K562 (cell line): Measurements from ENCODE around the gene IGDCC3. TPM values are rescaled to one million over a fixed set of nuclear protein-coding genes. Genes with fewer than 3 reads are reported as not detected.

ENCODE experiments used
- ATAC-seq: fragments of 200-7000 bp; cut with Tn5 transposase; 3 replicates; pipeline ENCODE4 v1.9.1; 2020; ENCODE audit warnings: moderate library complexity
- BruUV-seq: library from RNA; stranded (reverse); fragments of 400-500 nt; replicated peaks from 2 replicates; lab custom pipeline; 2021; lab: Mats Ljungman, UMichigan
- CTCF ChIA-PET: fragments of 300-600 bp; formaldehyde crosslinking; extraction: SDS; loops from one replicate; lab custom pipeline; 2021; ENCODE audit warnings: low intra/inter-chr PET ratio; lab: Yijun Ruan, JAX
- POLR2A ChIA-PET: fragments of 300-600, 350-650 bp; sonication (Branson Sonifier 250); formaldehyde crosslinking; extraction: SDS; loops from one replicate; lab custom pipeline; 2021; ENCODE audit warnings: antibody characterized with exemption, inconsistent platforms; lab: Yijun Ruan, JAX
- DNase-seq, 4 experiments: peaks; one replicate each; pipeline versions ENCODE4 v3.0.0 to v3.0.0-alpha.2; 2011 to 2018; ENCODE audit warnings: low spot score in 3 of 4, mixed read lengths in 3 of 4; ENCODE audit errors: extremely low read depth in 1 of 4
- FAIRE-seq: peaks from 2 replicates; lab custom pipeline; 2011; peaks lifted over from hg19 to GRCh38; lab: Jason Lieb, UNC
- H2AFZ ChIP-seq: 2 replicates; pipeline ENCODE4 v1.6.0; 2011; ENCODE audit warnings: low read depth, low read length, control low read depth, inconsistent platforms
- H3K27ac ChIP-seq: fragments of 200-600 bp; 3 replicates; pipeline ENCODE4 v1.8.0; 2011; ENCODE audit warnings: low read depth, mild to moderate bottlenecking, control low read depth, inconsistent platforms, low read length, moderate library complexity, mixed read lengths; ENCODE audit errors: extremely low read depth
- H3K27me3 ChIP-seq, 2 experiments: fragments of 300-600 bp in 1 of 2; 2 replicates in 1 of 2; 3 replicates in 1 of 2; pipeline versions ENCODE4 v1.6.0 to v1.8.0; 2011; ENCODE audit warnings: inconsistent platforms in 2 of 2, low read length in 2 of 2, mild to moderate bottlenecking in 1 of 2, mixed read lengths in 1 of 2, moderate library complexity in 1 of 2; ENCODE audit not compliant: control insufficient read depth in 2 of 2, insufficient read depth in 2 of 2
- H3K36me3 ChIP-seq: fragments of 300-600 bp; 3 replicates; pipeline ENCODE4 v1.8.0; 2011; ENCODE audit warnings: mild to moderate bottlenecking, low read length, inconsistent platforms; ENCODE audit not compliant: control insufficient read depth, insufficient read depth
- H3K4me1 ChIP-seq, 2 experiments: fragments of 200-600 bp in 1 of 2; replicated peaks in 1 of 2; 2 replicates in 1 of 2; 3 replicates in 1 of 2; pipeline versions ENCODE4 v1.5.1 to v1.8.0; 2011; ENCODE audit warnings: inconsistent platforms in 2 of 2, low read length in 2 of 2, mild to moderate bottlenecking in 1 of 2, mixed read lengths in 1 of 2, moderate library complexity in 1 of 2; ENCODE audit not compliant: control insufficient read depth in 2 of 2, insufficient read depth in 2 of 2
- H3K4me2 ChIP-seq: 2 replicates; pipeline ENCODE4 v1.6.1; 2011; ENCODE audit warnings: low read length, control low read depth, inconsistent platforms, mixed read lengths; ENCODE audit not compliant: insufficient read depth
- H3K4me3 ChIP-seq: fragments of 200-600 bp; sonication (generic), shearing (Covaris generic); 2 replicates; pipeline ENCODE4 v1.5.1; 2016; ENCODE audit warnings: control low read depth, inconsistent platforms
- H3K79me2 ChIP-seq: fragments of 200-600 bp; 3 replicates; pipeline ENCODE4 v1.8.0; 2011; ENCODE audit warnings: low read length, inconsistent platforms; ENCODE audit not compliant: control insufficient read depth, insufficient read depth
- H3K9ac ChIP-seq, 2 experiments: 2 replicates each; pipeline versions ENCODE4 v1.6.0 to v1.6.1; 2011; ENCODE audit warnings: low read depth in 2 of 2, low read length in 2 of 2, control low read depth in 1 of 2, inconsistent platforms in 1 of 2, mild to moderate bottlenecking in 1 of 2, mixed read lengths in 1 of 2; ENCODE audit not compliant: insufficient read depth in 1 of 2
- H3K9me1 ChIP-seq: one replicate; pipeline ENCODE4 v1.6.0; 2011; ENCODE audit warnings: inconsistent platforms, mild to moderate bottlenecking, low read length, moderate library complexity; ENCODE audit not compliant: control insufficient read depth, insufficient read depth
- H3K9me3 ChIP-seq: replicated peaks from 2 replicates; pipeline ENCODE4 v1.5.1; 2011; ENCODE audit warnings: low read depth, low read length, inconsistent platforms; ENCODE audit not compliant: control insufficient read depth, insufficient read depth
- H4K20me1 ChIP-seq: replicated peaks from 2 replicates; pipeline ENCODE4 v1.6.1; 2011; ENCODE audit warnings: low read length, inconsistent platforms, mixed read lengths; ENCODE audit not compliant: control insufficient read depth, insufficient read depth
- CREB3L1 ChIP-seq: fragments of 450-650 bp; IDR thresholded peaks from 2 replicates; pipeline ENCODE4 v1.6.1; 2014; ENCODE audit warnings: low read depth, mild to moderate bottlenecking, moderate library complexity, borderline replicate concordance
- CREM ChIP-seq: IDR thresholded peaks from 2 replicates; pipeline ENCODE4 v1.6.1; 2014; ENCODE audit warnings: antibody characterized with exemption, low read depth
- ELF1 ChIP-seq: fragments of 200-800 bp; sonication (Bioruptor generic); IDR thresholded peaks from 2 replicates; pipeline ENCODE4 v1.6.1; 2016; ENCODE audit warnings: missing genetic modification characterization, missing compliant biosample characterization
- ETV1 ChIP-seq: fragments of 450-650 bp; conservative IDR thresholded peaks from 2 replicates; pipeline ENCODE4 v1.6.1; 2016; ENCODE audit warnings: missing genetic modification characterization, control low read depth, low read depth, missing compliant biosample characterization
- FOXA1 ChIP-seq: fragments of 450-650 bp; IDR thresholded peaks from 2 replicates; pipeline ENCODE4 v1.6.1; 2016; ENCODE audit warnings: mild to moderate bottlenecking, borderline replicate concordance
- GABPA ChIP-seq: fragments of 200-800 bp; sonication (Bioruptor generic); conservative IDR thresholded peaks from 2 replicates; pipeline ENCODE4 v1.6.1; 2016; ENCODE audit warnings: low read depth, missing genetic modification characterization, missing compliant biosample characterization
- HNRNPH1 ChIP-seq: fragments of 200-400 bp; formaldehyde crosslinking; optimal IDR thresholded peaks from 2 replicates; pipeline ENCODE3; 2017; ENCODE audit warnings: low read depth, mild to moderate bottlenecking, low read length, moderate library complexity
- KAT2B ChIP-seq: IDR thresholded peaks from one replicate; pipeline ENCODE4 v1.6.1; 2012; ENCODE audit warnings: low read depth, mild to moderate bottlenecking, control low read depth, inconsistent platforms, low read length, moderate library complexity
- LEF1 ChIP-seq: fragments of 450-650 bp; IDR thresholded peaks from 2 replicates; pipeline ENCODE4 v1.6.1; 2016; ENCODE audit warnings: mild to moderate bottlenecking
- PKNOX1 ChIP-seq: fragments of 450-650 bp; IDR thresholded peaks from 2 replicates; pipeline ENCODE4 v1.6.1; 2016
- SETDB1 ChIP-seq: IDR thresholded peaks from one replicate; pipeline ENCODE4 v1.6.1; 2012; ENCODE audit warnings: low read length, control low read depth, inconsistent platforms
- SPI1 ChIP-seq: IDR thresholded peaks from 2 replicates; pipeline ENCODE4 v1.6.1; 2011; ENCODE audit warnings: low read depth, low read length, control low read depth, borderline replicate concordance
- USF1 ChIP-seq: sonication (generic); formaldehyde crosslinking; IDR thresholded peaks from 2 replicates; pipeline ENCODE4 v1.9.0; 2022; ENCODE audit warnings: mild to moderate bottlenecking, missing genetic modification reagents
- ZFPM2 ChIP-seq: fragments of 250-450 bp; sonication (Bioruptor Pico); IDR thresholded peaks from 2 replicates; pipeline ENCODE4 v1.5.1; 2022; ENCODE audit warnings: mild to moderate bottlenecking
- ZNF175 ChIP-seq: fragments of 200-800 bp; sonication (Bioruptor generic); IDR thresholded peaks from 2 replicates; pipeline ENCODE4 v1.6.1; 2016; ENCODE audit warnings: low read depth, mild to moderate bottlenecking, missing genetic modification characterization, missing compliant biosample characterization
- WGBS: fragments of 100-300 bp; shearing (Covaris generic); methylation state at CpG from one replicate; pipeline ENCODE4 v1.1.6; 2016; ENCODE audit warnings: low coverage, mixed read lengths; ENCODE audit not compliant: insufficient coverage; ENCODE audit errors: missing lambda C conversion rate; 5-methylcytosine and 5-hydroxymethylcytosine counted together
- in situ Hi-C: fragments of 300-500 bp; cut with MboI; formaldehyde crosslinking; loops from 4 replicates; pipeline ENCODE4 v1.15.0; 2018; ENCODE audit warnings: inconsistent platforms, mixed read lengths
- intact Hi-C: fragments of 100-400 bp; cut with micrococcal nuclease; formaldehyde crosslinking; loops from 2 replicates; pipeline ENCODE4 v1.14.2; 2022
- polyA plus RNA-seq, 8 experiments: library from polyadenylated mRNA; depleted of rRNA in 4 of 8; stranded (reverse) in 5 of 8; unstranded in 3 of 8; fragments of >200 nt; fragmentation: Nextera tagmentation in 2 of 8; fragmentation: Illumina TruSeq in 1 of 8; extraction: Ambion mirVana in 2 of 8; extraction: Trizol in 1 of 8; gene quantifications; 2 replicates each; pipeline versions ENCODE4 v1.2.1 to v1.2.3, GENCODE V29; 2011 to 2014; ENCODE audit warnings: inconsistent platforms in 1 of 8, missing spikeins in 1 of 8
- total RNA-seq, 7 experiments: library from RNA; depleted of rRNA in 6 of 7; stranded (reverse); fragments of >200 nt in 6 of 7; fragmentation: Illumina TruSeq in 2 of 7; extraction: Trizol in 2 of 7; gene quantifications; 2 replicates each; pipeline versions ENCODE4 v1.2.1 to v1.2.3, GENCODE V29; 2011 to 2021; ENCODE audit warnings: low replicate concordance in 1 of 7
- TF ChIP-seq, protein P1 (sequence below), 2 experiments: IDR thresholded peaks in 1 of 2; conservative IDR thresholded peaks in 1 of 2; 2 replicates each; pipeline ENCODE4 v1.6.1; 2016; ENCODE audit warnings: low read depth in 2 of 2, mild to moderate bottlenecking in 1 of 2, missing compliant biosample characterization in 1 of 2, missing genetic modification characterization in 1 of 2, moderate library complexity in 1 of 2

IGDCC3 gene
- total and polyA plus RNA-seq, 9 of the 15 experiments (the other 6 are each of a cell fraction or from before 2014, with no cell fraction given) = not detected

- DNase-seq (peak in 2 of 4 experiments; percentile 53 to 62), FAIRE-seq (peak; percentile 11), ATAC-seq (peak; percentile 85)
- intact Hi-C loops = no loop called here
- Histone ChIP-seq H3K36me3 (no peaks in the 10 kb centered on the region), H3K9ac (0 out of 4 replicates have a peak overlapping the region, but pooled peaks of 1 of the 2 experiments have one; percentile 56), H3K9me1 (no peaks in the 10 kb centered on the region), H3K79me2 (no peaks in the 10 kb centered on the region), H3K4me1 (peaks cover 5 to 12% of the 10 kb centered on the region in 2 experiments), H4K20me1 (0 out of 2 replicates have a peak, but pooled peaks cover 4% of the 10 kb centered on the region), H2AFZ (peak overlapping the region; percentile 57; the same call in 1 of the 2 replicates), H3K27ac (no peak overlapping the region), H3K27me3 (peaks cover 31 to 58% of the 10 kb centered on the region in 2 experiments; a peak in 4 of 5 replicates), H3K9me3 (no peaks in the 10 kb centered on the region), H3K4me2 (no peak overlapping the region; the same call in 1 of the 2 replicates), H3K4me3 (no peak overlapping the region)
- in situ Hi-C loops = no loop called here
- BruUV-seq = no TSS peak
- ChIA-PET CTCF (no interaction called here), POLR2A (interaction anchor here (0.5 to 1.4 kb wide), 3 partner anchors 11 to 35 kb away, joined by 3 to 6 read pairs (median 3); partner anchors contain the start of gene RNU5B-1)
- 0% methylated on average over 5 of the region's 7 CpGs for WGBS
- no peak for TF ChIP-seq HNRNPH1
- 0 out of 2 replicates have a peak, but pooled peaks have one; percentile 2 for TF ChIP-seq USF1
- TF ChIP-seq LEF1 = peak; percentile 24; the same call in 1 of the 2 replicates
- 0 out of 2 replicates have a peak, but pooled peaks have one; percentile 11 for TF ChIP-seq SPI1
- TF ChIP-seq FOXA1 = no peak
- no peak for TF ChIP-seq CREB3L1
- TF ChIP-seq CREM = no peak
- TF ChIP-seq, protein P1, sequence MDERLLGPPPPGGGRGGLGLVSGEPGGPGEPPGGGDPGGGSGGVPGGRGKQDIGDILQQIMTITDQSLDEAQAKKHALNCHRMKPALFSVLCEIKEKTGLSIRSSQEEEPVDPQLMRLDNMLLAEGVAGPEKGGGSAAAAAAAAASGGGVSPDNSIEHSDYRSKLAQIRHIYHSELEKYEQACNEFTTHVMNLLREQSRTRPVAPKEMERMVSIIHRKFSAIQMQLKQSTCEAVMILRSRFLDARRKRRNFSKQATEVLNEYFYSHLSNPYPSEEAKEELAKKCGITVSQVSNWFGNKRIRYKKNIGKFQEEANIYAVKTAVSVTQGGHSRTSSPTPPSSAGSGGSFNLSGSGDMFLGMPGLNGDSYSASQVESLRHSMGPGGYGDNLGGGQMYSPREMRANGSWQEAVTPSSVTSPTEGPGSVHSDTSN (CRISPR knock-in tag; IDR thresholded peaks at IDR 0.05; ENCODE audit: low read depth) = peak; percentile 42
- TF ChIP-seq, protein P1 (tag; conservative IDR thresholded peaks at IDR 0.05; ENCODE audit: low read depth) = peak; percentile 95
- 0 out of 2 replicates have a peak, but pooled peaks have one; percentile 37 for TF ChIP-seq ZNF175 (CRISPR knock-in tag)
- no peak for TF ChIP-seq SETDB1
- peak; percentile 63 for TF ChIP-seq GABPA (tag)
- TF ChIP-seq ZFPM2 (CRISPR knock-in tag) = no peak
- peak; percentile 58 for TF ChIP-seq ELF1
- peak; percentile 95 for TF ChIP-seq PKNOX1
- no peak for TF ChIP-seq KAT2B
- peak; percentile 74 for TF ChIP-seq ETV1 (tag)
Observed at GRCh38 chr15:65339920-65340319, 37.9 kb downstream of the IGDCC3 start.
